ENCODE measurements around the gene CISD3. TPM values are rescaled to one million over a fixed set of nuclear protein-coding genes. Genes with fewer than 3 reads are reported as not detected.

The CISD3 gene
- total and polyA plus RNA-seq, 10 of the 15 experiments (the other 5 are each of a cell fraction or from before 2014, with no cell fraction given) = 2.6 to 38.1 (median 8.1) TPM

- TF ChIP-seq CEBPZ (IDR thresholded peaks at IDR 0.05; ENCODE audit: low read depth, low read length) (no peak), STAT1 (conservative IDR thresholded peaks at IDR 0.05) (no peak), BCLAF1 (IDR thresholded peaks at IDR 0.05) (no peak), E2F8 (IDR thresholded peaks at IDR 0.05; ENCODE audit: low read depth, partially characterized antibody) (no peak), CBX3 (IDR thresholded peaks at IDR 0.05; ENCODE audit: borderline replicate concordance, low read depth) (no peak), PML (IDR thresholded peaks at IDR 0.05; ENCODE audit: low read length) (no peak), ZSCAN29 (IDR thresholded peaks at IDR 0.05) (0 out of 2 replicates have a peak, but pooled peaks have one; percentile 12), CEBPB (IDR thresholded peaks at IDR 0.05; ENCODE audit: borderline replicate concordance in 1 of 2, low read depth in 2 of 2, low read length in 2 of 2) (no peak), CTCF (IDR thresholded peaks at IDR 0.05 in 2 of 3, conservative IDR thresholded peaks at IDR 0.05 in 1 of 3; ENCODE audit: control insufficient read depth in 2 of 3, extremely low read depth in 1 of 3, insufficient read depth in 1 of 3, low read depth in 3 of 3, low read length in 3 of 3) (no peak), NBN (IDR thresholded peaks at IDR 0.05) (no peak; the same call in 1 of the 2 replicates), SIN3A (IDR thresholded peaks at IDR 0.05; ENCODE audit: low read depth, low read length) (peak; percentile 49; the same call in 1 of the 2 replicates), ZNF207 (IDR thresholded peaks at IDR 0.05; ENCODE audit: borderline replicate concordance) (no peak), TCF12 (IDR thresholded peaks at IDR 0.05; ENCODE audit: low read depth, low read length) (no peak), TAF1 (IDR thresholded peaks at IDR 0.05; ENCODE audit: borderline replicate concordance, low read depth, low read length) (0 out of 2 replicates have a peak, but pooled peaks have one; percentile 22), BCL11A (IDR thresholded peaks at IDR 0.05; ENCODE audit: low read depth, low read length) (0 out of 2 replicates have a peak, but pooled peaks have one; percentile 13), MYB (IDR thresholded peaks at IDR 0.05; ENCODE audit: borderline replicate concordance, low read depth, low read length) (no peak)
Measured at GRCh38 chr17:38702166-38702915, 27.8 kb upstream of the CISD3 start (continued).

Data from GM12878 (cell line).